GM18517 (cell line): ENCODE data around the gene POU1F1.
A peak's percentile ranks its signal among the peaks of the same experiment; 100 is the strongest.
"Not testable (repeated sequence)": the region's sequence is repeated elsewhere in the genome, so short reads cannot be mapped to it uniquely, and the experiment has no call there.

ENCODE experiments used
- ATAC-seq: cut with Tn5 transposase; IDR thresholded peaks from one replicate; pipeline ENCODE4 v1.9.1; 2021; ENCODE audit warnings: mild to moderate bottlenecking, moderate library complexity; ENCODE audit not compliant: unreplicated experiment

POU1F1 gene

GRCh38 chr3:87260270-87260669, 16.1 kb downstream of the POU1F1 start:
- peak; percentile 75 for ATAC-seq

- no peak for ATAC-seq
These were observed 26.4 kb downstream of the POU1F1 start for GRCh38 chr3:87250009-87250408.

GRCh38 chr3:87248831-87249230, 27.6 kb downstream of the POU1F1 start:
- no peak for ATAC-seq

GRCh38 chr3:87248231-87248630, 28.2 kb downstream of the POU1F1 start:
- ATAC-seq = not testable (repeated sequence)

GRCh38 chr3:87247430-87247773, 29.0 kb downstream of the POU1F1 start:
- no peak for ATAC-seq

GRCh38 chr3:87246662-87247429, 29.5 kb downstream of the POU1F1 start:
- no peak for ATAC-seq

- ATAC-seq = no peak
These were observed 40.3 kb downstream of the POU1F1 start for GRCh38 chr3:87236093-87236492.

GRCh38 chr3:87233805-87234204, 42.6 kb downstream of the POU1F1 start:
- no peak for ATAC-seq

GRCh38 chr3:87229113-87229512, 47.3 kb downstream of the POU1F1 start:
- no peak for ATAC-seq

- no peak for ATAC-seq
These were observed 48.1 kb downstream of the POU1F1 start for GRCh38 chr3:87228316-87228715.

- ATAC-seq = peak; percentile 1
These were observed 48.6 kb downstream of the POU1F1 start for GRCh38 chr3:87227835-87228144.

GRCh38 chr3:87227104-87227834, 49.1 kb downstream of the POU1F1 start, which contains the start of gene CHMP2B:
Gene CHMP2B, plus strand, starts transcription at chr3:87227309. Its CDS starts 214 bp downstream, at chr3:87227523.
- ATAC-seq = peak; percentile 97

- no peak for ATAC-seq
These were observed 50.7 kb downstream of the POU1F1 start for GRCh38 chr3:87225659-87226058.

GRCh38 chr3:87219611-87220010, 56.8 kb downstream of the POU1F1 start:
- no peak for ATAC-seq

GRCh38 chr3:87218560-87218959, 57.8 kb downstream of the POU1F1 start:
- no peak for ATAC-seq
